Esophagus squamous epithelium (tissue), 5 donors: ENCODE results near the gene LINC00237. TPM values are rescaled to one million over a fixed set of nuclear protein-coding genes. Genes with fewer than 3 reads are reported as not detected.

Source experiments
- DNase-seq: peaks from one replicate; lab custom pipeline; 2025; lab: John Stamatoyannopoulos, UW
- H3K27ac ChIP-seq, 4 donors: fragments of 200-600 bp; sonication (generic); one replicate each; pipeline ENCODE4 v1.5.1; 2016 to 2019; ENCODE audit warnings: mild to moderate bottlenecking in 1 of 4
- H3K27me3 ChIP-seq, 4 donors: fragments of 200-600 bp; sonication (generic); 1 replicate in 3 of 4; 2 replicates in 1 of 4; pipeline versions ENCODE4 v1.5.1 to v1.6.0; 2017 to 2021; ENCODE audit warnings: antibody characterized with exemption in 1 of 4
- H3K36me3 ChIP-seq, 3 donors: fragments of 200-600 bp; sonication (generic); one replicate each; pipeline ENCODE4 v1.5.1; 2016 to 2019
- H3K4me1 ChIP-seq, 3 donors: fragments of 200-600 bp; sonication (generic); one replicate each; pipeline ENCODE4 v1.5.1; 2017 to 2019
- H3K4me3 ChIP-seq, 4 donors: fragments of 200-600 bp; sonication (generic); 1 replicate in 3 of 4; 2 replicates in 1 of 4; pipeline ENCODE4 v1.5.1; 2016 to 2019; ENCODE audit warnings: mild to moderate bottlenecking in 2 of 4, moderate library complexity in 1 of 4
- H3K9me3 ChIP-seq, 3 donors: fragments of 200-600 bp; sonication (generic); one replicate each; pipeline ENCODE4 v1.5.1; 2016 to 2019
- POLR2A ChIP-seq, 4 donors: fragments of 450-650 bp; IDR thresholded peaks; one replicate each; pipeline ENCODE4 v1.6.1; 2017; ENCODE audit warnings: antibody characterized with exemption in 4 of 4, mild to moderate bottlenecking in 4 of 4, moderate library complexity in 3 of 4
- WGBS, 2 donors: methylation state at CpG; one replicate each; pipeline ENCODE4 v1.1.5; 2018; 5-methylcytosine and 5-hydroxymethylcytosine counted together
- intact Hi-C: fragments of 100-400 bp; cut with DNase I; formaldehyde crosslinking; loops from one replicate; pipeline ENCODE4 v1.15.0; 2022
- total RNA-seq, 4 donors: library from RNA; depleted of rRNA; stranded (reverse); fragments of >200 nt; gene quantifications; one replicate each; pipeline ENCODE4 v1.1.0, GENCODE V29; 2016
- TF ChIP-seq, protein P1 (sequence below), 6 experiments: fragments of 450-650 bp in 4 of 6; fragments of 200-600 bp in 2 of 6; sonication (generic) in 2 of 6; IDR thresholded peaks; one replicate each; pipeline ENCODE4 v1.5.1; 2016 to 2019; ENCODE audit warnings: antibody characterized with exemption in 6 of 6, mild to moderate bottlenecking in 4 of 6, moderate library complexity in 4 of 6
- donor health status: DM: yes; HTN: yes; CAD: no.

The LINC00237 gene
- total RNA-seq, 4 donors from 2014 or later: not detected

- H3K27me3 ChIP-seq: no peaks in the 10 kb centered on the region
- H3K4me1 ChIP-seq: no peaks in the 10 kb centered on the region
- intact Hi-C loops: no loop called here
- TF ChIP-seq, protein P1, sequence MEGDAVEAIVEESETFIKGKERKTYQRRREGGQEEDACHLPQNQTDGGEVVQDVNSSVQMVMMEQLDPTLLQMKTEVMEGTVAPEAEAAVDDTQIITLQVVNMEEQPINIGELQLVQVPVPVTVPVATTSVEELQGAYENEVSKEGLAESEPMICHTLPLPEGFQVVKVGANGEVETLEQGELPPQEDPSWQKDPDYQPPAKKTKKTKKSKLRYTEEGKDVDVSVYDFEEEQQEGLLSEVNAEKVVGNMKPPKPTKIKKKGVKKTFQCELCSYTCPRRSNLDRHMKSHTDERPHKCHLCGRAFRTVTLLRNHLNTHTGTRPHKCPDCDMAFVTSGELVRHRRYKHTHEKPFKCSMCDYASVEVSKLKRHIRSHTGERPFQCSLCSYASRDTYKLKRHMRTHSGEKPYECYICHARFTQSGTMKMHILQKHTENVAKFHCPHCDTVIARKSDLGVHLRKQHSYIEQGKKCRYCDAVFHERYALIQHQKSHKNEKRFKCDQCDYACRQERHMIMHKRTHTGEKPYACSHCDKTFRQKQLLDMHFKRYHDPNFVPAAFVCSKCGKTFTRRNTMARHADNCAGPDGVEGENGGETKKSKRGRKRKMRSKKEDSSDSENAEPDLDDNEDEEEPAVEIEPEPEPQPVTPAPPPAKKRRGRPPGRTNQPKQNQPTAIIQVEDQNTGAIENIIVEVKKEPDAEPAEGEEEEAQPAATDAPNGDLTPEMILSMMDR (IDR thresholded peaks at IDR 0.05): no peak
- TF ChIP-seq POLR2A (IDR thresholded peaks at IDR 0.05): no peak
- H3K27ac ChIP-seq: no peak overlapping the region
- DNase-seq: no peak
- H3K4me3 ChIP-seq: no peak overlapping the region
- no peaks in the 10 kb centered on the region for H3K9me3 ChIP-seq
- WGBS, 2 donors: 32 to 43% methylated on average over 1 of the region's 1 CpG
- H3K36me3 ChIP-seq: peaks cover 0 to 13% (median 0%) of the 10 kb centered on the region in 3 donors
Measured at GRCh38 chr20:21147593-21147992, 41.4 kb upstream of the LINC00237 start.

GRCh38 chr20:21146215-21146614 lies 40.1 kb upstream of the LINC00237 start:
- no peak for TF ChIP-seq POLR2A (IDR thresholded peaks at IDR 0.05)
- TF ChIP-seq, protein P1 (IDR thresholded peaks at IDR 0.05): no peak
- 89% methylated on average over 4 of the region's 4 CpGs for WGBS, 2 donors

GRCh38 chr20:21145424-21145823 lies 39.3 kb upstream of the LINC00237 start:
- no peaks in the 10 kb centered on the region for H3K27me3 ChIP-seq
- peaks cover 0 to 25% (median 0%) of the 10 kb centered on the region in 3 donors for H3K36me3 ChIP-seq
- intact Hi-C loops: no loop called here
- no peaks in the 10 kb centered on the region for H3K4me1 ChIP-seq
- DNase-seq: no peak
- WGBS, 2 donors: 78 to 85% methylated on average over 3 of the region's 3 CpGs
- H3K4me3 ChIP-seq: no peak overlapping the region
- H3K9me3 ChIP-seq: no peaks in the 10 kb centered on the region
- no peak overlapping the region for H3K27ac ChIP-seq
- TF ChIP-seq, protein P1 (IDR thresholded peaks at IDR 0.05): no peak
- no peak for TF ChIP-seq POLR2A (IDR thresholded peaks at IDR 0.05)

More at GRCh38 chr20:21146215-21146614, 40.1 kb upstream of the LINC00237 start:
- Histone ChIP-seq H3K4me1 (no peaks in the 10 kb centered on the region), H3K27me3 (no peaks in the 10 kb centered on the region), H3K9me3 (no peaks in the 10 kb centered on the region), H3K27ac (no peak overlapping the region), H3K4me3 (no peak overlapping the region), H3K36me3 (peaks cover 0 to 18% (median 0%) of the 10 kb centered on the region in 3 donors)
- DNase-seq: no peak
- intact Hi-C loops: no loop called here

- intact Hi-C loops: no loop called here
- DNase-seq: no peak
- no peaks in the 10 kb centered on the region for H3K9me3 ChIP-seq
- TF ChIP-seq POLR2A (IDR thresholded peaks at IDR 0.05): no peak
- TF ChIP-seq, protein P1 (IDR thresholded peaks at IDR 0.05): no peak
- H3K4me3 ChIP-seq: no peak overlapping the region
- peaks cover 0 to 22% (median 0%) of the 10 kb centered on the region in 3 donors for H3K36me3 ChIP-seq
- H3K4me1 ChIP-seq: no peaks in the 10 kb centered on the region
- no peak overlapping the region for H3K27ac ChIP-seq
- WGBS, 2 donors: 88 to 93% methylated on average over 7 of the region's 7 CpGs
- no peaks in the 10 kb centered on the region for H3K27me3 ChIP-seq
Measured at GRCh38 chr20:21143194-21143890, 37.2 kb upstream of the LINC00237 start.

GRCh38 chr20:21141825-21142224 lies 35.7 kb upstream of the LINC00237 start:
- DNase-seq: no peak
- H3K36me3 ChIP-seq: peaks cover 0 to 38% (median 0%) of the 10 kb centered on the region in 3 donors
- no peaks in the 10 kb centered on the region for H3K27me3 ChIP-seq
- no peaks in the 10 kb centered on the region for H3K4me1 ChIP-seq
- no peak overlapping the region for H3K27ac ChIP-seq
- H3K9me3 ChIP-seq: no peaks in the 10 kb centered on the region
- TF ChIP-seq, protein P1 (IDR thresholded peaks at IDR 0.05): no peak
- no peak for TF ChIP-seq POLR2A (IDR thresholded peaks at IDR 0.05)
- WGBS, 2 donors: 91 to 92% methylated on average over 5 of the region's 5 CpGs
- H3K4me3 ChIP-seq: no peak overlapping the region
- intact Hi-C loops: no loop called here
